Activated naive CD8-positive, alpha-beta T cell treated with anti-CD3 and anti-CD28 coated beads, Interleukin-2, amount 10 ng/mL, durations not matched to agents 7 days and 5 days (primary cell): ENCODE measurements around the gene PIH1D1. TPM values are rescaled to one million over a fixed set of nuclear protein-coding genes. Genes with fewer than 3 reads are reported as not detected.

ENCODE experiments used
- ATAC-seq: fragments of 150-1000 bp; cut with Tn5 transposase; one replicate; pipeline ENCODE4 v1.10.0; 2021; ENCODE audit warnings: low read depth, moderate library complexity
- POLR2A ChIA-PET: fragments of 350-600 bp; sonication (Branson Sonifier 250); formaldehyde crosslinking; loops from one replicate; lab custom pipeline; 2021; ENCODE audit warnings: antibody characterized with exemption; lab: Charles Lee
- DNase-seq: peaks from one replicate; pipeline ENCODE4 v3.0.0; 2021
- H3K27ac Mint-ChIP-seq: one replicate; pipeline ENCODE4 v1.8.0; 2022; ENCODE audit warnings: mild to moderate bottlenecking, mixed read lengths
- H3K27me3 Mint-ChIP-seq: one replicate; pipeline ENCODE4 v1.8.0; 2022; ENCODE audit warnings: mild to moderate bottlenecking, moderate library complexity, mixed read lengths
- H3K36me3 Mint-ChIP-seq: one replicate; pipeline ENCODE4 v1.8.0; 2021; ENCODE audit warnings: mild to moderate bottlenecking, mixed read lengths
- H3K4me1 Mint-ChIP-seq: one replicate; pipeline ENCODE4 v1.8.0; 2021; ENCODE audit warnings: mixed read lengths
- H3K4me3 Mint-ChIP-seq: one replicate; pipeline ENCODE4 v1.8.0; 2022; ENCODE audit warnings: mild to moderate bottlenecking, moderate library complexity, mixed read lengths
- H3K9me3 Mint-ChIP-seq: one replicate; pipeline ENCODE4 v1.8.0; 2021; ENCODE audit warnings: mixed read lengths
- total RNA-seq, 2 experiments: library from RNA; stranded (reverse); gene quantifications; one replicate each; pipeline ENCODE4 v1.2.3, GENCODE V29; 2021

Gene PIH1D1
- total RNA-seq, 2 experiments from 2014 or later: 143 to 148 TPM

GRCh38 chr19:49413348-49413747 lies 38.3 kb downstream of the PIH1D1 start:
- no peaks in the 10 kb centered on the region for H3K9me3 Mint-ChIP-seq
- H3K4me1 Mint-ChIP-seq: peaks cover 33% of the 10 kb centered on the region
- H3K27me3 Mint-ChIP-seq: peaks cover 11% of the 10 kb centered on the region
- DNase-seq (no peak), ATAC-seq (no peak)
- no peak overlapping the region for H3K27ac Mint-ChIP-seq
- POLR2A ChIA-PET: interaction anchor here (1.4 kb wide), 1 partner anchor 9 kb away, joined by 4 read pairs; the partner anchor contains the start of gene PTH2
- H3K36me3 Mint-ChIP-seq: no peaks in the 10 kb centered on the region
- H3K4me3 Mint-ChIP-seq: no peak overlapping the region

- no peak overlapping the region for H3K4me3 Mint-ChIP-seq
- ATAC-seq (no peak), DNase-seq (no peak)
- peak overlapping the region; percentile 59 for H3K27ac Mint-ChIP-seq
- POLR2A ChIA-PET: interaction anchor here (1.7 to 3.2 kb wide), 2 partner anchors 12 to 15 kb away, joined by 6 to 16 read pairs; partner anchors contain the start of genes GFY and PTH2
- peaks cover 42% of the 10 kb centered on the region for H3K4me1 Mint-ChIP-seq
- peaks cover 7% of the 10 kb centered on the region for H3K27me3 Mint-ChIP-seq
- H3K9me3 Mint-ChIP-seq: no peaks in the 10 kb centered on the region
- no peaks in the 10 kb centered on the region for H3K36me3 Mint-ChIP-seq
These were observed 39.8 kb downstream of the PIH1D1 start for GRCh38 chr19:49411681-49412326.

- no peaks in the 10 kb centered on the region for H3K36me3 Mint-ChIP-seq
- H3K4me1 Mint-ChIP-seq: peaks cover 43% of the 10 kb centered on the region
These were observed 42.1 kb downstream of the PIH1D1 start for GRCh38 chr19:49409441-49410029.

DNA sequence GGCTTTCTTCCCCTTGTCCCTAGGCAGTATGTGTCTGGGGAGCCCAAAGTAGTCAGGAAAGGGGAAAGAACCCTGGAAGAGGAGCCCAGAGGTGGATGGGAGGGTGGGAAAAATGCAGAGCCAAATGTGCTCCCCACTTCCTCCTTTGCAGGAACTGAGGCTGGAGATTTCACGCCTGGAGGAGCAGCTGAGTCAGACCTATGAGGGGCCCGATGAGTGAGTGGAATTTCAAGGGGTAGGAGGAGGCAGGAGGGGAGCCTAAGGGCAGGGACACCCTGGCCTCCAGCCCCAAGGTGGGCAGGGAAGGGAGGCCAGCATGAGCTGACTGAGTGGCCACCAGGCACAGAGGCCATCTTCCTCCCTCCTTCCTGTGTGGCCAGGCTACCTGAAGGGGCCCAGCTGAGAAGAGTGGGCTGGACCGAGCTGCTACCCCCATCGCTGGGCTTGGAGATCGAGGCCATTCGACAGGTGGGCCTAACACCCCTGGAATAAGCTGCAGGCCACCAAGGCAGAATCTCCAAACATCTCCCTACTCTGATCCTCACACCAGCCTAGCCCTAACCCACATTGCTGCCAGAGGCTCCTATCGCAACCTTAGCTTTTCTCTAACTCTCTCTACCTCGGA lies 42.7 kb downstream of the PIH1D1 start:
- Mint-ChIP-seq H3K27ac (peak overlapping the region; percentile 88), H3K9me3 (no peaks in the 10 kb centered on the region), H3K4me3 (peak overlapping the region; percentile 77), H3K27me3 (peaks cover 5% of the 10 kb centered on the region), H3K36me3 (no peaks in the 10 kb centered on the region), H3K4me1 (peaks cover 43% of the 10 kb centered on the region)
- POLR2A ChIA-PET: interaction anchor here (0.6 to 3.2 kb wide), 4 partner anchors 17 to 75 kb away, joined by 3 to 16 read pairs (median 3); partner anchors contain the start of genes ALDH16A1 and GFY
- no peak for DNase-seq
- no peak for ATAC-seq

More at GRCh38 chr19:49409441-49410029, 42.1 kb downstream of the PIH1D1 start:
- ATAC-seq (peak; percentile 73), DNase-seq (no peak)
- H3K4me3 Mint-ChIP-seq: peak overlapping the region; percentile 77
- H3K9me3 Mint-ChIP-seq: no peaks in the 10 kb centered on the region
- peaks cover 4% of the 10 kb centered on the region for H3K27me3 Mint-ChIP-seq
- POLR2A ChIA-PET: interaction anchor here (0.6 to 3.2 kb wide), 5 partner anchors 17 to 76 kb away, joined by 3 to 16 read pairs (median 3); partner anchors contain the start of genes ALDH16A1 and GFY
- H3K27ac Mint-ChIP-seq: peak overlapping the region; percentile 88

GRCh38 chr19:49407482-49408015 lies 44.1 kb downstream of the PIH1D1 start:
- Mint-ChIP-seq H3K36me3 (no peaks in the 10 kb centered on the region), H3K27ac (no peak overlapping the region), H3K9me3 (no peaks in the 10 kb centered on the region), H3K27me3 (peaks cover 6% of the 10 kb centered on the region), H3K4me1 (peaks cover 43% of the 10 kb centered on the region), H3K4me3 (no peak overlapping the region)
- POLR2A ChIA-PET: interaction anchor here (0.9 kb wide), 1 partner anchor 62 kb away, joined by 3 read pairs; no protein-coding TSS in a partner anchor
- no peak for DNase-seq
- ATAC-seq: no peak

DNA sequence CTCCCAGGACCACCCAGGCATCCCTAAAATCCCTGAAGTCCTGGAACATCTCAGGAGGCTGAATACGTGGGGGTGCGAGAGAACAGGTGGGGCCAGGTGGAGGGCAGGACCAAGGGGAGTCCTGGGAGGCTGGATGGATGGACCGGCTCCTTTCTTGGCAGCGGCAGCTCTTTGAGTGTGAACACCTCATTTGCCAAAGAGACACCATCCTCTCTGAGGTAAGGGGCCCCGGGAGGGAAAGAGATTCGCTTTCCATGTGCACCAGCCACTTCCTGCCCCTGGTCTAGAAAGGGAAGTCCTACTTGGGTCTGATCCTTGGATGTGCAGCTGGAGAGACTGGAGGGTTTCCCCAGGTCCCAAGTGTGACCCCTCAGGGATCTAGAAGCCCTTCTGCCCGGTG lies 44.5 kb downstream of the PIH1D1 start:
- Mint-ChIP-seq H3K4me3 (no peak overlapping the region), H3K27me3 (peaks cover 6% of the 10 kb centered on the region), H3K4me1 (peaks cover 42% of the 10 kb centered on the region), H3K36me3 (no peaks in the 10 kb centered on the region), H3K9me3 (no peaks in the 10 kb centered on the region), H3K27ac (no peak overlapping the region)
- POLR2A ChIA-PET: interaction anchor here (0.5 kb wide), 1 partner anchor 403 kb away, joined by 3 read pairs; no protein-coding TSS in a partner anchor
- DNase-seq (no peak), ATAC-seq (no peak)

DNA sequence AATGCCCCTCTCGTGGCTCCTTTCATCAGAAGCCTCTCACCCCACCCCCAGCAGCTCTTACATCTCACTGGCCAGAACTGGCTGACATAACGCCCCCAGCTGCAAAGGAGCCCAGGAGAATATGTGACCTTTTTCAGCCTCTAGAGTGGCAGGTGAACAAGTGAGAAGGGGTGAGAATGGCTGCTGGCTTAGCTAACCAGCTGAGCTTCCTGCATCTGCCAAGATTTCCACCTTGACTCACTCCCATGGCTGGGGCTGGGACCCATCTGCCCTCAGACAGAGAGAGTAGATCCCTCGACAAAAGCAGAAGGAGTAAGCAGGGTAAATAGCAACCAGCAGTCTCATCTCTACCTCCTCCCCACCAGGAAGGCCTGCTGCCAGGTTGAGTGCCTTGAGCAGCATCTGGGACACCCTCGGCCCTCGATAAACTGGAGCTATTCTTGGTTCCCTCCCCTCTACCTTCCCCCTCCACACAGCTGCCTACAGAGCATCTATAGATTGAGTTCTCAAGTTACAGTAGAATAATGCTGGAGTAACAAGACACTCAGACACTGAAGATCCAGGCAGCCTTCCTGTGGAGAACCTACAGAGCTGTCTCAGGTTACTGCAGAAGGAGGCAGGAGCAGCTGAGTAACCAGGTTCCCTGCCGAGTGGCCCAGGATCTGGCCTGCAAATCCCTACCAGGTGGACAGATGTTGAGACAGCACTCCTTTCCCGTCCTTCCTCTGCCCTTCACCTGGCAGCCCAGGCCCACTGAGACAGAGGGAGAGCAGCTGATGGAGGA lies 48.0 kb downstream of the PIH1D1 start:
- POLR2A ChIA-PET: interaction anchor here (0.6 to 0.9 kb wide), 2 partner anchors 50 to 91 kb away, joined by 3 read pairs; partner anchors contain the start of gene ALDH16A1
- peaks cover 6% of the 10 kb centered on the region for H3K27me3 Mint-ChIP-seq
- H3K27ac Mint-ChIP-seq: no peak overlapping the region
- no peak for ATAC-seq
- H3K36me3 Mint-ChIP-seq: no peaks in the 10 kb centered on the region
- H3K4me1 Mint-ChIP-seq: peaks cover 16% of the 10 kb centered on the region
- no peaks in the 10 kb centered on the region for H3K9me3 Mint-ChIP-seq
- H3K4me3 Mint-ChIP-seq: no peak overlapping the region
- no peak for DNase-seq

DNA sequence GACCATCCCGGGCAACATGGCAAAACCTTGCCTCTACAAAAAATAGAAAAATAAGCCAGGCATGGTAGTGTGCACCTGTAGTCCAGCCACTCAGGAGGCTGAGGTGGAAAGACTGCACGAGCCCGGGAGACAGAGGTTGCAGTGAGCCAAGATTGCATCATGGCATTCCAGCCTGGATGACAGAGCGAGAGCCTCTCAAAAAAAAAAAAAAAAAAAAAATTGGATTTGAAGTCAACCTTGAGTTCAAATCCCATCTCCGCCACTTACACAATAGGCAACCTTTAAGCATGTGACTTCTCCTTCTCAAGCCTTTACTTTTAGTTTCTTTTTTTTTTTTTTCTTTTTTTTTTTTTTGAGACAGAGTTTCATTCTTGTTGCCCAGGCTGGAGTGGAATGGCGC lies 51.6 kb downstream of the PIH1D1 start:
- Mint-ChIP-seq H3K4me1 (peaks cover 6% of the 10 kb centered on the region), H3K4me3 (no peak overlapping the region), H3K27ac (no peak overlapping the region), H3K27me3 (peaks cover 11% of the 10 kb centered on the region), H3K36me3 (no peaks in the 10 kb centered on the region), H3K9me3 (no peaks in the 10 kb centered on the region)
- POLR2A ChIA-PET: no interaction called here
- DNase-seq: no peak
- no peak for ATAC-seq

- Mint-ChIP-seq H3K36me3 (no peaks in the 10 kb centered on the region), H3K4me3 (no peak overlapping the region), H3K27ac (no peak overlapping the region), H3K27me3 (peaks cover 10% of the 10 kb centered on the region), H3K9me3 (no peaks in the 10 kb centered on the region), H3K4me1 (peaks cover 6% of the 10 kb centered on the region)
- POLR2A ChIA-PET: no interaction called here
- DNase-seq: no peak
- ATAC-seq: no peak
These were observed 52.7 kb downstream of the PIH1D1 start for GRCh38 chr19:49398931-49399330.

DNA sequence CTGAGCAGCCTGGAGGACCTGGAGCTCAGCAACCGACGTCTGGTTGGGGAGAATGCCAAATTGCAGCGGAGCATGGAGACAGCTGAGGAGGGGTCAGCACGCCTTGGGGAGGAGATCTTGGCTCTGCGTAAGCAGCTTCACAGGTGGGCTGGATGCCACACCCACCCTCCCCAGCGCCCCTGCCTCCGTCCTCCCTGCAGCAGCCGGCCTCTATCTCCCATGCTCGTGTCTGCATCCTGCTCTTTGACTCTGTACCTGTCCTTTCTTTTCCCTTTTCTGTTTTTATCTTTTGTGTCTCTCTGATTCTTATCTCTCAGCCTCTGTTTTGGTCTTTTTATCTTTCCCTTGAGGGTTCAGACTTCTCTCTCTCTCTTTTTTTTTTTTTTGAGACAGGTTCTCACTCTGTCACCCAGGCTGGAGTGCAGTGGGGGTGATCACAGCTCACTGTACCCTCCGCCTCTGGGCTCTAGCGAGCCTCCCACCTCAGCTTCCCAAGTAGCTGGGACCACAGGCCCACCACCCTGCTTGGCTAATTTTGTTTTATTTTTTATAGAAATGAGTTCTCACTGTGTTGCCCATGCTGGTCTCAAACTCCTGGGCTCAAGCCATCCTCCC lies 53.5 kb downstream of the PIH1D1 start:
- H3K27ac Mint-ChIP-seq: no peak overlapping the region
- H3K4me3 Mint-ChIP-seq: no peak overlapping the region
- H3K4me1 Mint-ChIP-seq: peaks cover 6% of the 10 kb centered on the region
- DNase-seq (no peak), ATAC-seq (no peak)
- no peaks in the 10 kb centered on the region for H3K9me3 Mint-ChIP-seq
- H3K27me3 Mint-ChIP-seq: peaks cover 9% of the 10 kb centered on the region
- no peaks in the 10 kb centered on the region for H3K36me3 Mint-ChIP-seq
- POLR2A ChIA-PET: no interaction called here

GRCh38 chr19:49396738-49397505 lies 54.7 kb downstream of the PIH1D1 start:
- Mint-ChIP-seq H3K4me3 (no peak overlapping the region), H3K27me3 (peaks cover 17% of the 10 kb centered on the region), H3K4me1 (peaks cover 9% of the 10 kb centered on the region), H3K27ac (no peak overlapping the region), H3K9me3 (no peaks in the 10 kb centered on the region), H3K36me3 (no peaks in the 10 kb centered on the region)
- ATAC-seq (no peak), DNase-seq (no peak)
- POLR2A ChIA-PET: interaction anchor here (0.6 kb wide), 1 partner anchor 266 kb away, joined by 5 read pairs; no protein-coding TSS in a partner anchor
